Measurements from ENCODE around the gene ADAMTS6. TPM values are rescaled to one million over a fixed set of nuclear protein-coding genes. Genes with fewer than 3 reads are reported as not detected.

Gene ADAMTS6
- total RNA-seq, 1 donor from 2014 or later: 21.5 TPM

GRCh38 chr5:65244031-65244430 is 237.7 kb downstream of the ADAMTS6 start:
- DNase-seq (ENCODE audit: low spot score): no peak
- Mint-ChIP-seq H3K4me1 (ENCODE audit: low read depth) (peaks cover 9% of the 10 kb centered on the region), H3K27me3 (ENCODE audit: low read depth) (no peaks in the 10 kb centered on the region), H3K36me3 (ENCODE audit: low read depth) (peaks cover 5% of the 10 kb centered on the region), H3K27ac (ENCODE audit: unreplicated experiment) (no peak overlapping the region), H3K9me3 (ENCODE audit: low read depth) (no peaks in the 10 kb centered on the region), H3K4me3 (ENCODE audit: unreplicated experiment) (no peak overlapping the region)
- TF ChIP-seq, protein P1, sequence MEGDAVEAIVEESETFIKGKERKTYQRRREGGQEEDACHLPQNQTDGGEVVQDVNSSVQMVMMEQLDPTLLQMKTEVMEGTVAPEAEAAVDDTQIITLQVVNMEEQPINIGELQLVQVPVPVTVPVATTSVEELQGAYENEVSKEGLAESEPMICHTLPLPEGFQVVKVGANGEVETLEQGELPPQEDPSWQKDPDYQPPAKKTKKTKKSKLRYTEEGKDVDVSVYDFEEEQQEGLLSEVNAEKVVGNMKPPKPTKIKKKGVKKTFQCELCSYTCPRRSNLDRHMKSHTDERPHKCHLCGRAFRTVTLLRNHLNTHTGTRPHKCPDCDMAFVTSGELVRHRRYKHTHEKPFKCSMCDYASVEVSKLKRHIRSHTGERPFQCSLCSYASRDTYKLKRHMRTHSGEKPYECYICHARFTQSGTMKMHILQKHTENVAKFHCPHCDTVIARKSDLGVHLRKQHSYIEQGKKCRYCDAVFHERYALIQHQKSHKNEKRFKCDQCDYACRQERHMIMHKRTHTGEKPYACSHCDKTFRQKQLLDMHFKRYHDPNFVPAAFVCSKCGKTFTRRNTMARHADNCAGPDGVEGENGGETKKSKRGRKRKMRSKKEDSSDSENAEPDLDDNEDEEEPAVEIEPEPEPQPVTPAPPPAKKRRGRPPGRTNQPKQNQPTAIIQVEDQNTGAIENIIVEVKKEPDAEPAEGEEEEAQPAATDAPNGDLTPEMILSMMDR (IDR thresholded peaks at IDR 0.05): no peak

- TF ChIP-seq, protein P1 (IDR thresholded peaks at IDR 0.05): no peak
Measured at GRCh38 chr5:65243161-65243560, 238.6 kb downstream of the ADAMTS6 start.

GRCh38 chr5:65229841-65230240 is 251.9 kb downstream of the ADAMTS6 start:
- TF ChIP-seq, protein P1 (IDR thresholded peaks at IDR 0.05): no peak
- no peak for DNase-seq (ENCODE audit: low spot score)
- no peak overlapping the region for H3K27ac Mint-ChIP-seq (ENCODE audit: unreplicated experiment)
- H3K36me3 Mint-ChIP-seq (ENCODE audit: low read depth): peaks cover 34% of the 10 kb centered on the region
- H3K4me1 Mint-ChIP-seq (ENCODE audit: low read depth): no peaks in the 10 kb centered on the region
- H3K27me3 Mint-ChIP-seq (ENCODE audit: low read depth): no peaks in the 10 kb centered on the region
- no peak overlapping the region for H3K4me3 Mint-ChIP-seq (ENCODE audit: unreplicated experiment)
- H3K9me3 Mint-ChIP-seq (ENCODE audit: low read depth): peaks cover 40% of the 10 kb centered on the region

More at GRCh38 chr5:65243161-65243560, 238.6 kb downstream of the ADAMTS6 start:
- Mint-ChIP-seq H3K27ac (ENCODE audit: unreplicated experiment) (no peak overlapping the region), H3K36me3 (ENCODE audit: low read depth) (peaks cover 7% of the 10 kb centered on the region), H3K27me3 (ENCODE audit: low read depth) (no peaks in the 10 kb centered on the region), H3K4me3 (ENCODE audit: unreplicated experiment) (no peak overlapping the region), H3K9me3 (ENCODE audit: low read depth) (peaks cover under 1% of the 10 kb centered on the region), H3K4me1 (ENCODE audit: low read depth) (peaks cover 9% of the 10 kb centered on the region)
- DNase-seq (ENCODE audit: low spot score): no peak

- DNase-seq (ENCODE audit: low spot score): no peak
- Mint-ChIP-seq H3K27me3 (ENCODE audit: low read depth) (no peaks in the 10 kb centered on the region), H3K27ac (ENCODE audit: unreplicated experiment) (no peak overlapping the region), H3K36me3 (ENCODE audit: low read depth) (peaks cover 21% of the 10 kb centered on the region), H3K4me3 (ENCODE audit: unreplicated experiment) (no peak overlapping the region), H3K9me3 (ENCODE audit: low read depth) (no peaks in the 10 kb centered on the region), H3K4me1 (ENCODE audit: low read depth) (peaks cover 9% of the 10 kb centered on the region)
- TF ChIP-seq, protein P1 (IDR thresholded peaks at IDR 0.05): peak; percentile 72
Measured at GRCh38 chr5:65213921-65214525, 267.7 kb downstream of the ADAMTS6 start.

- DNase-seq (ENCODE audit: low spot score): no peak
- Mint-ChIP-seq H3K27ac (ENCODE audit: unreplicated experiment) (peak overlapping the region; percentile 49), H3K4me1 (ENCODE audit: low read depth) (peaks cover 32% of the 10 kb centered on the region), H3K4me3 (ENCODE audit: unreplicated experiment) (no peak overlapping the region), H3K9me3 (ENCODE audit: low read depth) (peaks cover 3% of the 10 kb centered on the region), H3K36me3 (ENCODE audit: low read depth) (peaks cover 17% of the 10 kb centered on the region), H3K27me3 (ENCODE audit: low read depth) (no peaks in the 10 kb centered on the region)
- TF ChIP-seq, protein P1 (IDR thresholded peaks at IDR 0.05): no peak
Measured at GRCh38 chr5:65209341-65209740, 272.4 kb downstream of the ADAMTS6 start.
